HepG2 (cell line): ENCODE data around the gene KRTAP10-5. TPM values are rescaled to one million over a fixed set of nuclear protein-coding genes. Genes with fewer than 3 reads are reported as not detected.

Experiments used
- NFYB ChIP-seq: sonication (generic); formaldehyde crosslinking; IDR thresholded peaks from 2 replicates; pipeline ENCODE4 v1.4.0; 2020; ENCODE audit warnings: missing genetic modification reagents
- ZNF329 ChIP-seq: sonication (generic); formaldehyde crosslinking; IDR thresholded peaks from 2 replicates; pipeline ENCODE4 v1.9.0; 2021; ENCODE audit warnings: low read depth, mild to moderate bottlenecking, missing genetic modification reagents
- ZNF431 ChIP-seq: sonication (generic); formaldehyde crosslinking; IDR thresholded peaks from 2 replicates; pipeline ENCODE4 v1.9.0; 2022; ENCODE audit warnings: missing genetic modification reagents, low read depth, mild to moderate bottlenecking, borderline replicate concordance
- ZNF670 ChIP-seq: sonication (generic); formaldehyde crosslinking; IDR thresholded peaks from 2 replicates; pipeline ENCODE4 v1.8.0; 2022; ENCODE audit warnings: mild to moderate bottlenecking, missing genetic modification reagents, borderline replicate concordance
- polyA plus RNA-seq, 8 experiments: library from polyadenylated mRNA; depleted of rRNA in 3 of 8; stranded (reverse) in 7 of 8; unstranded in 1 of 8; fragments of >200 nt; fragmentation: Illumina TruSeq in 4 of 8; extraction: Trizol in 4 of 8; gene quantifications; 2 replicates each; pipeline versions ENCODE4 v1.2.1 to v1.2.3, GENCODE V29; 2011 to 2016; ENCODE audit warnings: low read depth in 4 of 8, missing spikeins in 1 of 8, mixed read lengths in 1 of 8; ENCODE audit not compliant: insufficient read depth in 1 of 8
- total RNA-seq, 5 experiments: library from RNA; depleted of rRNA; stranded (reverse); fragments of >200 nt; fragmentation: Illumina TruSeq; extraction: Trizol; gene quantifications; 2 replicates each; pipeline ENCODE4 v1.2.3, GENCODE V29; 2016; ENCODE audit warnings: low read depth in 1 of 5
- TF ChIP-seq, protein P1 (sequence below): sonication (generic); formaldehyde crosslinking; IDR thresholded peaks from 2 replicates; pipeline ENCODE4 v1.4.0; 2020; ENCODE audit warnings: mild to moderate bottlenecking, missing genetic modification reagents
- TF ChIP-seq, protein P2 (sequence below): IDR thresholded peaks from 2 replicates; pipeline ENCODE4 v1.6.1; 2012; ENCODE audit warnings: low read length, improper control_type of control experiment

KRTAP10-5 gene
- total and polyA plus RNA-seq, 2 of the 13 experiments (the other 11 are each of a cell fraction or from before 2014, with no cell fraction given) = not detected

DNA sequence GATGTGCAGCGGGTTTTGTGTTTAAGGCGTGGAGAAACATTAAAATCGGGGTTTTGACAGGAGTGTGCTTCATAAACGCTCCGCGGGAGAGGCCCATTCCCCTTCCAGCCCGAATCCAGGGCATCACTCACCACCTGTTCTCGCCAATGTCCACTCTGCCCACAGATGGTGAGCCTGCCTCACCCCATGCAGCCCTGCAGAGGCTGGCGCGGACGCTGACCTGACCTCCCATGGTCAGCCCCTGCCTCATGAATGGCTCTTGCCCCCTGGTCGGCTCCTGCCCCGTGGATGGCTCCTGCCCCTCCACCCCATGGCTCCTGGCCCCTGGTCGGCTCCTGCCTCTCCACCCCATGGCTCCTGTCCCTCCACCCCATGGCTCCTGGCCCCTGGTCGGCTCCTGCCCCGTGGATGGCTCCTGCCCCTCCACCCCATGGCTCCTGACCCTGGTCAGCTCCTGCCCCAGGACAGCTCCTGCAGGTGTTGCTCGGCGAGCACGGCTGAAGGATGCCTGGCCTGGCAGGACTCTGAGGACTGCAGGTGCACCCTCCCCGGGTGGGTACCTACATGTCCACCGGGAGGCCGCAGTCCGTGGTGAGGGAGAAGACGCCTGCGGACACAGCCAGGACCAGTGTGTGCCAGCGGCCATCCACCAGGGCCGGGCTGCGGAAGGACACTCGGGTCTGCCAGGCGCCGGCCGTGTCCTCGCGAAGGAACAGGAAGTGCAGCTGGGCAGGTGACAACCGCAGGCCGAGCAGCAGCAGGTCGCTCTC lies 47.1 kb downstream of the KRTAP10-5 start (continued):
- TF ChIP-seq ZNF670 (CRISPR knock-in tag) (no peak), NFYB (CRISPR knock-in tag) (no peak), ZNF329 (CRISPR knock-in tag) (no peak), ZNF431 (CRISPR knock-in tag) (no peak)
- TF ChIP-seq, protein P1, sequence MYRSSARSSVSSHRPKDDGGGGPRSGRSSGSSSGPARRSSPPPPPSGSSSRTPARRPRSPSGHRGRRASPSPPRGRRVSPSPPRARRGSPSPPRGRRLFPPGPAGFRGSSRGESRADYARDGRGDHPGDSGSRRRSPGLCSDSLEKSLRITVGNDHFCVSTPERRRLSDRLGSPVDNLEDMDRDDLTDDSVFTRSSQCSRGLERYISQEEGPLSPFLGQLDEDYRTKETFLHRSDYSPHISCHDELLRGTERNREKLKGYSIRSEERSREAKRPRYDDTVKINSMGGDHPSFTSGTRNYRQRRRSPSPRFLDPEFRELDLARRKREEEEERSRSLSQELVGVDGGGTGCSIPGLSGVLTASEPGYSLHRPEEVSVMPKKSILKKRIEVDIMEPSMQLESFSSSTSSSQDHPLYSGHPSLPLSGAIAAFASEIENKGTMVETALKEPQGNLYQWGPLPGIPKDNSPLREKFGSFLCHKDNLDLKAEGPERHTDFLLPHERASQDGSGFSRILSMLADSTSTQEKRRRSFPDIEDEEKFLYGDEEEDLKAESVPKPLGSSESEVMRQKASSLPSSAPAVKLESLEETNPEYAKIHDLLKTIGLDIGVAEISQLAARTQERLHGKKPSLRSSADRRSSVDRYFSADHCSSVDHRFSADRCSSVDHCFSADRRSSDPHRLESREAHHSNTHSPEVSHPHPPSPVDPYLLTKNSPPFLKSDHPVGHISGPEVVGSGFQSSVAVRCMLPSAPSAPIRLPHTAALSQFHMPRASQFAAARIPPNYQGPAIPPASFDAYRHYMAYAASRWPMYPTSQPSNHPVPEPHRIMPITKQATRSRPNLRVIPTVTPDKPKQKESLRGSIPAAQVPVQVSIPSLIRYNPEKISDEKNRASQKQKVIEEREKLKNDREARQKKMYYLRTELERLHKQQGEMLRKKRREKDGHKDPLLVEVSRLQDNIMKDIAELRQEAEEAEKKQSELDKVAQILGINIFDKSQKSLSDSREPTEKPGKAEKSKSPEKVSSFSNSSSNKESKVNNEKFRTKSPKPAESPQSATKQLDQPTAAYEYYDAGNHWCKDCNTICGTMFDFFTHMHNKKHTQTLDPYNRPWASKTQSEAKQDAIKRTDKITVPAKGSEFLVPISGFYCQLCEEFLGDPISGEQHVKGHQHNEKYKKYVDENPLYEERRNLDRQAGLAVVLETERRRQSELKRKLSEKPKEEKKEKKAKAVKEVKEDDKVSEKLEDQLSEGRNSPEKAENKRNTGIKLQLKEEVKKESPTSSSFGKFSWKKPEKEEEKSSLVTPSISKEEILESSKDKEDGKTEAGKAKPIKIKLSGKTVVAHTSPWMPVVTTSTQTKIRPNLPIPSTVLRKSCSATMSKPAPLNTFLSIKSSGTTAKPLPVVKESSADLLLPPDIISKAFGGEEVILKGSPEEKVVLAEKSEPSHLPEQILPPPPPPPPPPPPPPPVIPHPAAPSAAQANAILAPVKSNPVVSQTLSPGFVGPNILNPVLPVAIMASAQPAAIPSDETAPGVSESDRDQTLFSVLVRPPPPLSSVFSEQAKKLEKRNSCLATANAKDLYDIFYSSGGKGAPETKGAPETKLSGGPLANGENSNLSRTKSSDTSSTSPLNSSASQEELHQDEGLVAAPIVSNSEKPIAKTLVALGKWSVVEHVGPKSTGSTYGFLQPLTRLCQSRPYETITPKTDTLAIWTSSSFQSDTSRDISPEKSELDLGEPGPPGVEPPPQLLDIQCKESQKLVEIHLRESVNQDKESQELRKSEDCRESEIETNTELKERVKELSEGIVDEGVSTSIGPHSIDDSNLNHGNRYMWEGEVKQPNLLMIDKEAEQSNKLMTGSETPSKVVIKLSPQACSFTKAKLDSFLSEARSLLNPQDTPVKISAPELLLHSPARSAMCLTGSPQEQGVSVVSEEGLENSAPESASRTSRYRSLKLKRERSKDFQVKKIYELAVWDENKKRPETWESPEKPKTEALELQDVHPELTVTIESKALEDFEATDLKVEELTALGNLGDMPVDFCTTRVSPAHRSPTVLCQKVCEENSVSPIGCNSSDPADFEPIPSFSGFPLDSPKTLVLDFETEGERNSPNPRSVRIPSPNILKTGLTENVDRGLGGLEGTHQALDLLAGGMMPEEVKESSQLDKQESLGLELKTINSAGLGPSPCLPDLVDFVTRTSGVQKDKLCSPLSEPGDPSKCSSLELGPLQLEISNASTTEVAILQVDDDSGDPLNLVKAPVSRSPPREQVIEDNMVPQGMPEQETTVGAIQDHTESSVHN = no peak
- TF ChIP-seq, protein P2, sequence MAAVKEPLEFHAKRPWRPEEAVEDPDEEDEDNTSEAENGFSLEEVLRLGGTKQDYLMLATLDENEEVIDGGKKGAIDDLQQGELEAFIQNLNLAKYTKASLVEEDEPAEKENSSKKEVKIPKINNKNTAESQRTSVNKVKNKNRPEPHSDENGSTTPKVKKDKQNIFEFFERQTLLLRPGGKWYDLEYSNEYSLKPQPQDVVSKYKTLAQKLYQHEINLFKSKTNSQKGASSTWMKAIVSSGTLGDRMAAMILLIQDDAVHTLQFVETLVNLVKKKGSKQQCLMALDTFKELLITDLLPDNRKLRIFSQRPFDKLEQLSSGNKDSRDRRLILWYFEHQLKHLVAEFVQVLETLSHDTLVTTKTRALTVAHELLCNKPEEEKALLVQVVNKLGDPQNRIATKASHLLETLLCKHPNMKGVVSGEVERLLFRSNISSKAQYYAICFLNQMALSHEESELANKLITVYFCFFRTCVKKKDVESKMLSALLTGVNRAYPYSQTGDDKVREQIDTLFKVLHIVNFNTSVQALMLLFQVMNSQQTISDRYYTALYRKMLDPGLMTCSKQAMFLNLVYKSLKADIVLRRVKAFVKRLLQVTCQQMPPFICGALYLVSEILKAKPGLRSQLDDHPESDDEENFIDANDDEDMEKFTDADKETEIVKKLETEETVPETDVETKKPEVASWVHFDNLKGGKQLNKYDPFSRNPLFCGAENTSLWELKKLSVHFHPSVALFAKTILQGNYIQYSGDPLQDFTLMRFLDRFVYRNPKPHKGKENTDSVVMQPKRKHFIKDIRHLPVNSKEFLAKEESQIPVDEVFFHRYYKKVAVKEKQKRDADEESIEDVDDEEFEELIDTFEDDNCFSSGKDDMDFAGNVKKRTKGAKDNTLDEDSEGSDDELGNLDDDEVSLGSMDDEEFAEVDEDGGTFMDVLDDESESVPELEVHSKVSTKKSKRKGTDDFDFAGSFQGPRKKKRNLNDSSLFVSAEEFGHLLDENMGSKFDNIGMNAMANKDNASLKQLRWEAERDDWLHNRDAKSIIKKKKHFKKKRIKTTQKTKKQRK = no peak
- TF ChIP-seq, all 625 proteins: peak for 0
